HepG2 (cell line): Measurements from ENCODE around the gene ZNF277. TPM values are rescaled to one million over a fixed set of nuclear protein-coding genes. Genes with fewer than 3 reads are reported as not detected.

Experiments used
- CBX1 ChIP-seq: IDR thresholded peaks from one replicate; pipeline ENCODE4 v1.6.1; 2016; ENCODE audit warnings: antibody characterized with exemption, low read depth
- HOXD1 ChIP-seq: sonication (generic); formaldehyde crosslinking; IDR thresholded peaks from 2 replicates; pipeline ENCODE4 v1.5.0; 2020; ENCODE audit warnings: missing genetic modification reagents
- MEF2D ChIP-seq: sonication (generic); formaldehyde crosslinking; IDR thresholded peaks from 2 replicates; pipeline ENCODE4 v1.5.1; 2020; ENCODE audit warnings: mild to moderate bottlenecking, missing genetic modification reagents
- POLR2AphosphoS5 ChIP-seq: IDR thresholded peaks from 2 replicates; pipeline ENCODE4 v1.6.1; 2012; ENCODE audit warnings: low read depth, low read length
- RAD51 ChIP-seq: fragments of 450-650 bp; IDR thresholded peaks from 2 replicates; pipeline ENCODE4 v1.6.1; 2016; ENCODE audit warnings: borderline replicate concordance
- SOX6 ChIP-seq, 2 experiments: fragments of 450-650 bp in 1 of 2; sonication (generic) in 1 of 2; formaldehyde crosslinking in 1 of 2; IDR thresholded peaks; 2 replicates each; pipeline versions ENCODE4 v1.4.0 to v1.6.1; 2017 to 2020; ENCODE audit warnings: antibody characterized with exemption in 1 of 2, mild to moderate bottlenecking in 1 of 2, missing genetic modification reagents in 1 of 2
- SP140L ChIP-seq: sonication (generic); formaldehyde crosslinking; IDR thresholded peaks from 2 replicates; pipeline ENCODE4 v1.4.0; 2020; ENCODE audit warnings: missing genetic modification reagents, borderline replicate concordance
- STAT5B ChIP-seq: sonication (generic); formaldehyde crosslinking; IDR thresholded peaks from 2 replicates; pipeline ENCODE4 v1.4.0; 2020; ENCODE audit warnings: missing genetic modification reagents
- TEAD3 ChIP-seq: optimal IDR thresholded peaks from 2 replicates; pipeline ENCODE3; 2016; ENCODE audit warnings: borderline replicate concordance
- ZBTB7B ChIP-seq: sonication (generic); formaldehyde crosslinking; IDR thresholded peaks from 2 replicates; pipeline ENCODE4 v1.4.0; 2020; ENCODE audit warnings: missing genetic modification reagents
- ZFP41 ChIP-seq: sonication (generic); formaldehyde crosslinking; IDR thresholded peaks from 2 replicates; pipeline ENCODE4 v1.4.0; 2020; ENCODE audit warnings: mild to moderate bottlenecking, missing genetic modification reagents, borderline replicate concordance
- ZNF136 ChIP-seq: sonication (generic); formaldehyde crosslinking; IDR thresholded peaks from 2 replicates; pipeline ENCODE4 v1.8.1; 2022; ENCODE audit warnings: low read depth, mild to moderate bottlenecking, moderate library complexity, missing genetic modification reagents
- ZNF17 ChIP-seq: sonication (generic); formaldehyde crosslinking; IDR thresholded peaks from 2 replicates; pipeline ENCODE4 v1.5.0; 2020; ENCODE audit warnings: mild to moderate bottlenecking, missing genetic modification reagents
- ZNF329 ChIP-seq: sonication (generic); formaldehyde crosslinking; IDR thresholded peaks from 2 replicates; pipeline ENCODE4 v1.9.0; 2021; ENCODE audit warnings: low read depth, mild to moderate bottlenecking, missing genetic modification reagents
- ZNF547 ChIP-seq: sonication (generic); formaldehyde crosslinking; IDR thresholded peaks from 2 replicates; pipeline ENCODE4 v1.5.1; 2020; ENCODE audit warnings: mild to moderate bottlenecking, missing genetic modification reagents
- polyA plus RNA-seq, 8 experiments: library from polyadenylated mRNA; depleted of rRNA in 3 of 8; stranded (reverse) in 7 of 8; unstranded in 1 of 8; fragments of >200 nt; fragmentation: Illumina TruSeq in 4 of 8; extraction: Trizol in 4 of 8; gene quantifications; 2 replicates each; pipeline versions ENCODE4 v1.2.1 to v1.2.3, GENCODE V29; 2011 to 2016; ENCODE audit warnings: low read depth in 4 of 8, missing spikeins in 1 of 8, mixed read lengths in 1 of 8; ENCODE audit not compliant: insufficient read depth in 1 of 8
- total RNA-seq, 5 experiments: library from RNA; depleted of rRNA; stranded (reverse); fragments of >200 nt; fragmentation: Illumina TruSeq; extraction: Trizol; gene quantifications; 2 replicates each; pipeline ENCODE4 v1.2.3, GENCODE V29; 2016; ENCODE audit warnings: low read depth in 1 of 5
- TF ChIP-seq, protein P1 (sequence below): IDR thresholded peaks from 2 replicates; pipeline ENCODE4 v1.6.1; 2016; ENCODE audit warnings: low read depth, missing genetic modification reagents, missing compliant biosample characterization
- TF ChIP-seq, protein P2 (sequence below): sonication (generic); formaldehyde crosslinking; IDR thresholded peaks from 2 replicates; pipeline ENCODE4 v1.4.0; 2020; ENCODE audit warnings: low read depth, missing genetic modification reagents
- TF ChIP-seq, protein P3 (sequence below): sonication (generic); formaldehyde crosslinking; IDR thresholded peaks from 2 replicates; pipeline ENCODE4 v1.8.1; 2023; ENCODE audit warnings: mild to moderate bottlenecking, missing genetic modification reagents, borderline replicate concordance
- TF ChIP-seq, protein P4 (sequence below): sonication (generic); formaldehyde crosslinking; conservative IDR thresholded peaks from 2 replicates; pipeline ENCODE4 v1.4.0; 2020; ENCODE audit warnings: missing genetic modification reagents

ZNF277 gene
- total and polyA plus RNA-seq, 2 of the 13 experiments (the other 11 are each of a cell fraction or from before 2014, with no cell fraction given) = 29.1 to 30.1 TPM

DNA sequence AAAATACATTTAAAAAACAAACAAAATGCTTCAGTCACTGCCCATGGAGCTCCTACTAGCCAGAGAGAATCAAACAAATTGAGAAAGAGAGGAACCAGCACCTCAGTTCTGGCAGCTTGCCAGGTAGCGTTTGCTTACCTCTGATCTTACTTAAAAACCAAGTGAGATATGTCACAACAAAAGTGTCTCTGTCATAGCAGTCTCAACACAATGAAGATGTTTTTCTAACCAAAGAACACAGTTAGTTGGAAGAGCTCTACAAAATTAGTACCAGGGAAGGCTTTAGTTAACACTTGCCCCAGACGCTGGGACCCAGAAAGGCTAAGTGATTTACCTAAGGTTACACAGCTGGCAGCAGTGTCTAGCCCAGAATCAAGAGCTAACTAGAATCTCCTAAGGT, 3.7 kb upstream of the ZNF277 start (continued):
- TF ChIP-seq CBX1 (no peak), RAD51 (no peak), TEAD3 (no peak), ZNF329 (CRISPR knock-in tag) (no peak), STAT5B (CRISPR knock-in tag) (no peak), MEF2D (CRISPR knock-in tag) (no peak), ZNF17 (CRISPR knock-in tag) (no peak), SOX6 (IDR thresholded peaks at IDR 0.05) (no peak), SOX6 (CRISPR knock-in tag; IDR thresholded peaks at IDR 0.05) (peak; percentile 51; the same call in 1 of the 2 replicates), ZNF547 (CRISPR knock-in tag) (no peak), ZFP41 (CRISPR knock-in tag) (no peak), ZBTB7B (CRISPR knock-in tag) (no peak), ZNF136 (CRISPR knock-in tag) (no peak), POLR2AphosphoS5 (no peak), HOXD1 (CRISPR knock-in tag) (no peak), SP140L (CRISPR knock-in tag) (no peak)
- TF ChIP-seq, protein P1, sequence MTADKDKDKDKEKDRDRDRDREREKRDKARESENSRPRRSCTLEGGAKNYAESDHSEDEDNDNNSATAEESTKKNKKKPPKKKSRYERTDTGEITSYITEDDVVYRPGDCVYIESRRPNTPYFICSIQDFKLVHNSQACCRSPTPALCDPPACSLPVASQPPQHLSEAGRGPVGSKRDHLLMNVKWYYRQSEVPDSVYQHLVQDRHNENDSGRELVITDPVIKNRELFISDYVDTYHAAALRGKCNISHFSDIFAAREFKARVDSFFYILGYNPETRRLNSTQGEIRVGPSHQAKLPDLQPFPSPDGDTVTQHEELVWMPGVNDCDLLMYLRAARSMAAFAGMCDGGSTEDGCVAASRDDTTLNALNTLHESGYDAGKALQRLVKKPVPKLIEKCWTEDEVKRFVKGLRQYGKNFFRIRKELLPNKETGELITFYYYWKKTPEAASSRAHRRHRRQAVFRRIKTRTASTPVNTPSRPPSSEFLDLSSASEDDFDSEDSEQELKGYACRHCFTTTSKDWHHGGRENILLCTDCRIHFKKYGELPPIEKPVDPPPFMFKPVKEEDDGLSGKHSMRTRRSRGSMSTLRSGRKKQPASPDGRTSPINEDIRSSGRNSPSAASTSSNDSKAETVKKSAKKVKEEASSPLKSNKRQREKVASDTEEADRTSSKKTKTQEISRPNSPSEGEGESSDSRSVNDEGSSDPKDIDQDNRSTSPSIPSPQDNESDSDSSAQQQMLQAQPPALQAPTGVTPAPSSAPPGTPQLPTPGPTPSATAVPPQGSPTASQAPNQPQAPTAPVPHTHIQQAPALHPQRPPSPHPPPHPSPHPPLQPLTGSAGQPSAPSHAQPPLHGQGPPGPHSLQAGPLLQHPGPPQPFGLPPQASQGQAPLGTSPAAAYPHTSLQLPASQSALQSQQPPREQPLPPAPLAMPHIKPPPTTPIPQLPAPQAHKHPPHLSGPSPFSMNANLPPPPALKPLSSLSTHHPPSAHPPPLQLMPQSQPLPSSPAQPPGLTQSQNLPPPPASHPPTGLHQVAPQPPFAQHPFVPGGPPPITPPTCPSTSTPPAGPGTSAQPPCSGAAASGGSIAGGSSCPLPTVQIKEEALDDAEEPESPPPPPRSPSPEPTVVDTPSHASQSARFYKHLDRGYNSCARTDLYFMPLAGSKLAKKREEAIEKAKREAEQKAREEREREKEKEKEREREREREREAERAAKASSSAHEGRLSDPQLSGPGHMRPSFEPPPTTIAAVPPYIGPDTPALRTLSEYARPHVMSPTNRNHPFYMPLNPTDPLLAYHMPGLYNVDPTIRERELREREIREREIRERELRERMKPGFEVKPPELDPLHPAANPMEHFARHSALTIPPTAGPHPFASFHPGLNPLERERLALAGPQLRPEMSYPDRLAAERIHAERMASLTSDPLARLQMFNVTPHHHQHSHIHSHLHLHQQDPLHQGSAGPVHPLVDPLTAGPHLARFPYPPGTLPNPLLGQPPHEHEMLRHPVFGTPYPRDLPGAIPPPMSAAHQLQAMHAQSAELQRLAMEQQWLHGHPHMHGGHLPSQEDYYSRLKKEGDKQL (CRISPR knock-in tag) = no peak
- TF ChIP-seq, protein P2, sequence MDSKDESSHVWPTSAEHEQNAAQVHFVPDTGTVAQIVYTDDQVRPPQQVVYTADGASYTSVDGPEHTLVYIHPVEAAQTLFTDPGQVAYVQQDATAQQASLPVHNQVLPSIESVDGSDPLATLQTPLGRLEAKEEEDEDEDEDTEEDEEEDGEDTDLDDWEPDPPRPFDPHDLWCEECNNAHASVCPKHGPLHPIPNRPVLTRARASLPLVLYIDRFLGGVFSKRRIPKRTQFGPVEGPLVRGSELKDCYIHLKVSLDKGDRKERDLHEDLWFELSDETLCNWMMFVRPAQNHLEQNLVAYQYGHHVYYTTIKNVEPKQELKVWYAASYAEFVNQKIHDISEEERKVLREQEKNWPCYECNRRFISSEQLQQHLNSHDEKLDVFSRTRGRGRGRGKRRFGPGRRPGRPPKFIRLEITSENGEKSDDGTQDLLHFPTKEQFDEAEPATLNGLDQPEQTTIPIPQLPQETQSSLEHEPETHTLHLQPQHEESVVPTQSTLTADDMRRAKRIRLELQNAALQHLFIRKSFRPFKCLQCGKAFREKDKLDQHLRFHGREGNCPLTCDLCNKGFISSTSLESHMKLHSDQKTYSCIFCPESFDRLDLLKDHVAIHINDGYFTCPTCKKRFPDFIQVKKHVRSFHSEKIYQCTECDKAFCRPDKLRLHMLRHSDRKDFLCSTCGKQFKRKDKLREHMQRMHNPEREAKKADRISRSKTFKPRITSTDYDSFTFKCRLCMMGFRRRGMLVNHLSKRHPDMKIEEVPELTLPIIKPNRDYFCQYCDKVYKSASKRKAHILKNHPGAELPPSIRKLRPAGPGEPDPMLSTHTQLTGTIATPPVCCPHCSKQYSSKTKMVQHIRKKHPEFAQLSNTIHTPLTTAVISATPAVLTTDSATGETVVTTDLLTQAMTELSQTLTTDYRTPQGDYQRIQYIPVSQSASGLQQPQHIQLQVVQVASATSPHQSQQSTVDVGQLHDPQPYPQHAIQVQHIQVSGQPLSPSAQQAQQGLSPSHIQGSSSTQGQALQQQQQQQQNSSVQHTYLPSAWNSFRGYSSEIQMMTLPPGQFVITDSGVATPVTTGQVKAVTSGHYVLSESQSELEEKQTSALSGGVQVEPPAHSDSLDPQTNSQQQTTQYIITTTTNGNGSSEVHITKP = no peak
- TF ChIP-seq, protein P3, sequence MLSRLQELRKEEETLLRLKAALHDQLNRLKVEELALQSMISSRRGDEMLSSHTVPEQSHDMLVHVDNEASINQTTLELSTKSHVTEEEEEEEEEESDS = no peak
- TF ChIP-seq, protein P4, sequence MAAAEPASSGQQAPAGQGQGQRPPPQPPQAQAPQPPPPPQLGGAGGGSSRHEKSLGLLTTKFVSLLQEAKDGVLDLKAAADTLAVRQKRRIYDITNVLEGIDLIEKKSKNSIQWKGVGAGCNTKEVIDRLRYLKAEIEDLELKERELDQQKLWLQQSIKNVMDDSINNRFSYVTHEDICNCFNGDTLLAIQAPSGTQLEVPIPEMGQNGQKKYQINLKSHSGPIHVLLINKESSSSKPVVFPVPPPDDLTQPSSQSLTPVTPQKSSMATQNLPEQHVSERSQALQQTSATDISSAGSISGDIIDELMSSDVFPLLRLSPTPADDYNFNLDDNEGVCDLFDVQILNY (CRISPR knock-in tag) = no peak
